ENCODE results near the gene CHAMP1. TPM values are rescaled to one million over a fixed set of nuclear protein-coding genes. Genes with fewer than 3 reads are reported as not detected.
A peak's percentile ranks its signal among the peaks of the same experiment; 100 is the strongest.

CHAMP1 gene
- polyA plus RNA-seq, 1 of the 3 experiments (the other 2 are of a cell fraction) = 28.6 TPM

- peaks cover 9% of the 10 kb centered on the region for H3F3A ChIP-seq (replicated peaks; ENCODE audit: insufficient read depth)
- H3K79me2 ChIP-seq (ENCODE audit: insufficient read depth) = peaks cover 95% of the 10 kb centered on the region
- ChIA-PET POLR2A (no interaction called here), CTCF (interaction anchor here (1.3 kb wide), 1 partner anchor 21 kb away, joined by 3 read pairs; no protein-coding TSS in a partner anchor)
- peak overlapping the region in 1 of 2 experiments; percentile 24; a peak in 1 of 4 replicates for H3K27ac ChIP-seq (ENCODE audit: low read depth in 2 of 2, low read length in 1 of 2)
- H3K9me3 ChIP-seq = no peaks in the 10 kb centered on the region
- H3K4me1 ChIP-seq (ENCODE audit: control insufficient read depth in 1 of 2, insufficient read depth in 2 of 2, low read depth in 1 of 2, low read length in 1 of 2) = peaks cover 6 to 16% of the 10 kb centered on the region in 2 experiments; a peak in 3 of 4 replicates
- no peak for TF ChIP-seq FOXJ3 (CRISPR knock-in tag; IDR thresholded peaks at IDR 0.05)
- no peak for TF ChIP-seq USF1 (IDR thresholded peaks at IDR 0.05; ENCODE audit: borderline replicate concordance, low read depth)
- TF ChIP-seq RCOR1 (IDR thresholded peaks at IDR 0.05; ENCODE audit: low read length) = no peak
- no peak for TF ChIP-seq EZH2phosphoT487 (IDR thresholded peaks at IDR 0.05; ENCODE audit: borderline replicate concordance, low read depth)
- TF ChIP-seq MEF2A (IDR thresholded peaks at IDR 0.05; ENCODE audit: borderline replicate concordance, low read depth) = no peak
- TF ChIP-seq CHD2 (IDR thresholded peaks at IDR 0.05; ENCODE audit: low read length, partially characterized antibody) = no peak
- TF ChIP-seq SIN3A (IDR thresholded peaks at IDR 0.05; ENCODE audit: borderline replicate concordance, low read depth, low read length) = no peak
- TF ChIP-seq FOXM1 (IDR thresholded peaks at IDR 0.05; ENCODE audit: low read depth) = no peak
- no peak overlapping the region for H3K4me3 ChIP-seq (ENCODE audit: low read depth in 2 of 2, low read length in 1 of 2)
- H3K4me2 ChIP-seq = peak overlapping the region; percentile 20; the same call in 1 of the 2 replicates
- no peaks in the 10 kb centered on the region for H3K27me3 ChIP-seq (ENCODE audit: insufficient read depth)
- peaks cover 33 to 44% of the 10 kb centered on the region in 2 experiments for H3K36me3 ChIP-seq (replicated peaks in 1 of 2; ENCODE audit: control insufficient read depth in 1 of 2, insufficient read depth in 2 of 2, low read length in 1 of 2)
- peaks cover 52% of the 10 kb centered on the region for H4K20me1 ChIP-seq (ENCODE audit: insufficient read depth)
- H3K9ac ChIP-seq = no peak overlapping the region
- H3K9me2 ChIP-seq = no peaks in the 10 kb centered on the region
- H2AFZ ChIP-seq (ENCODE audit: low read depth) = no peak overlapping the region
- WGBS (ENCODE audit: low lambda C conversion rate) = 84% methylated on average over 3 of the region's 3 CpGs
- DNase-seq = no peak
These were observed 5.2 kb downstream of the CHAMP1 start for GRCh38 chr13:114319441-114319913.

GRCh38 chr13:114320065-114320464 is 5.8 kb downstream of the CHAMP1 start:
- Histone ChIP-seq H3K9me3 (no peaks in the 10 kb centered on the region), H2AFZ (ENCODE audit: low read depth) (no peak overlapping the region), H3K27ac (ENCODE audit: low read depth in 2 of 2, low read length in 1 of 2) (no peak overlapping the region), H3K27me3 (ENCODE audit: insufficient read depth) (no peaks in the 10 kb centered on the region), H3K9me2 (no peaks in the 10 kb centered on the region), H3K79me2 (ENCODE audit: insufficient read depth) (peaks cover 97% of the 10 kb centered on the region), H3K4me1 (ENCODE audit: control insufficient read depth in 1 of 2, insufficient read depth in 2 of 2, low read depth in 1 of 2, low read length in 1 of 2) (peaks cover 6 to 16% of the 10 kb centered on the region in 2 experiments; a peak in 3 of 4 replicates), H3K4me2 (no peak overlapping the region), H3K4me3 (ENCODE audit: low read depth in 2 of 2, low read length in 1 of 2) (no peak overlapping the region), H3F3A (replicated peaks; ENCODE audit: insufficient read depth) (peaks cover 5% of the 10 kb centered on the region), H3K36me3 (replicated peaks in 1 of 2; ENCODE audit: control insufficient read depth in 1 of 2, insufficient read depth in 2 of 2, low read length in 1 of 2) (peaks cover 39 to 49% of the 10 kb centered on the region in 2 experiments), H4K20me1 (ENCODE audit: insufficient read depth) (peaks cover 51% of the 10 kb centered on the region), H3K9ac (no peak overlapping the region)
- no peak for TF ChIP-seq PBX3 (IDR thresholded peaks at IDR 0.05)
- TF ChIP-seq TAF1 (IDR thresholded peaks at IDR 0.05; ENCODE audit: borderline replicate concordance, low read depth, low read length) = no peak
- TF ChIP-seq REST (IDR thresholded peaks at IDR 0.05; ENCODE audit: low read depth, low read length) = no peak
- no peak for TF ChIP-seq GATA2 (CRISPR knock-in tag; IDR thresholded peaks at IDR 0.05)
- no peak for TF ChIP-seq USF1 (IDR thresholded peaks at IDR 0.05; ENCODE audit: borderline replicate concordance, low read depth)
- ChIA-PET CTCF (no interaction called here), POLR2A (no interaction called here)
- no peak for DNase-seq
